ENCODE measurements around the gene ERH.
"Not testable (repeated sequence)": the region's sequence is repeated elsewhere in the genome, so short reads cannot be mapped to it uniquely, and the experiment has no call there.

Gene ERH

GRCh38 chr14:69398818-69399210 lies 715 bp upstream of the ERH start:
- TF ChIP-seq CTCF (IDR thresholded peaks at IDR 0.05; ENCODE audit: borderline replicate concordance, insufficient read depth, low read depth, low read length): no peak

GRCh38 chr14:69395929-69396328 lies 2.2 kb downstream of the ERH start:
- H3K4me3 ChIP-seq (ENCODE audit: low read depth, low read length): no peak overlapping the region
- no peak for TF ChIP-seq CTCF (IDR thresholded peaks at IDR 0.05; ENCODE audit: borderline replicate concordance, insufficient read depth, low read depth, low read length)

More at GRCh38 chr14:69398818-69399210, 715 bp upstream of the ERH start:
- H3K4me3 ChIP-seq (ENCODE audit: low read depth, low read length): peak overlapping the region; percentile 96

GRCh38 chr14:69392481-69392880 lies 5.6 kb downstream of the ERH start:
- TF ChIP-seq CTCF (IDR thresholded peaks at IDR 0.05; ENCODE audit: borderline replicate concordance, insufficient read depth, low read depth, low read length): no peak

GRCh38 chr14:69391400-69391799 lies 6.7 kb downstream of the ERH start:
- H3K4me3 ChIP-seq (ENCODE audit: low read depth, low read length): not testable (repeated sequence)

More at GRCh38 chr14:69392481-69392880, 5.6 kb downstream of the ERH start:
- no peak overlapping the region for H3K4me3 ChIP-seq (ENCODE audit: low read depth, low read length)

GRCh38 chr14:69387311-69387710 lies 10.8 kb downstream of the ERH start:
- no peak overlapping the region for H3K4me3 ChIP-seq (ENCODE audit: low read depth, low read length)
- no peak for TF ChIP-seq CTCF (IDR thresholded peaks at IDR 0.05; ENCODE audit: borderline replicate concordance, insufficient read depth, low read depth, low read length)

GRCh38 chr14:69378274-69378673 lies 19.8 kb downstream of the ERH start:
- no peak overlapping the region for H3K4me3 ChIP-seq (ENCODE audit: low read depth, low read length)
- TF ChIP-seq CTCF (IDR thresholded peaks at IDR 0.05; ENCODE audit: borderline replicate concordance, insufficient read depth, low read depth, low read length): no peak

- TF ChIP-seq CTCF (IDR thresholded peaks at IDR 0.05; ENCODE audit: borderline replicate concordance, insufficient read depth, low read depth, low read length): no peak
- no peak overlapping the region for H3K4me3 ChIP-seq (ENCODE audit: low read depth, low read length)
Measured at GRCh38 chr14:69376439-69376838, 21.7 kb downstream of the ERH start.

DNA sequence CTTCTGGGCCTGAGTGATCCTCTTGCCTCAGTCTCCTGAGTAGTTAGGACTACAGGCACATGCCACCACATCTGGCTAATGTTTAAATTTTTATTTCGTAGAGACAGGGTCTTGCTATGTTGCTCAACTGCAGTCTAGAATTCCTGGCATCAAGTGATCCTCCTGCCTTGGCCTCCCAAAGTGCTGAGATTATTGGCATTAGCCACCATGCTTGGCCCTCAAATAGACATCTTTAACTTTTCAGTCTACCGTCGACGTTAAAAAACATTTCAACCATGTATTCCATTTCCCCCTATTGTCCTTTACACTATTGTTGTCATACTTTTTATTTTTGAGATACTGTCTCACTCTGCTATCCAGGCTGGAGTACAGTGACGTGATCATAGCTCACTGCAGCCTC lies 22.4 kb downstream of the ERH start:
- TF ChIP-seq CTCF (IDR thresholded peaks at IDR 0.05; ENCODE audit: borderline replicate concordance, insufficient read depth, low read depth, low read length): no peak
- H3K4me3 ChIP-seq (ENCODE audit: low read depth, low read length): no peak overlapping the region
